Lower leg skin (tissue), 4 donors: ENCODE measurements around the gene MTA1. TPM values are rescaled to one million over a fixed set of nuclear protein-coding genes. Genes with fewer than 3 reads are reported as not detected.

Experiments used
- DNase-seq, 2 donors: peaks; one replicate each; pipeline ENCODE4 v3.0.0-alpha.2; 2019; ENCODE audit warnings: low spot score in 2 of 2
- H3K4me3 ChIP-seq: fragments of 200-600 bp; sonication (generic); 2 replicates; pipeline ENCODE4 v1.5.1; 2017; ENCODE audit warnings: mild to moderate bottlenecking, low read depth; ENCODE audit not compliant: poor library complexity, severe bottlenecking
- CTCF ChIP-seq, 3 donors: fragments of 450-650 bp; IDR thresholded peaks; one replicate each; pipeline ENCODE4 v1.5.1; 2016; ENCODE audit warnings: antibody characterized with exemption in 3 of 3, mild to moderate bottlenecking in 3 of 3, moderate library complexity in 2 of 3
- POLR2A ChIP-seq, 2 donors: fragments of 450-650 bp; IDR thresholded peaks; one replicate each; pipeline ENCODE4 v1.6.1; 2016 to 2017; ENCODE audit warnings: antibody characterized with exemption in 2 of 2, mild to moderate bottlenecking in 1 of 2, moderate library complexity in 1 of 2
- WGBS, 2 donors: methylation state at CpG; one replicate each; pipeline ENCODE4 v1.1.5; 2018; 5-methylcytosine and 5-hydroxymethylcytosine counted together
- intact Hi-C: fragments of 100-400 bp; cut with DNase I; formaldehyde crosslinking; loops from one replicate; pipeline ENCODE4 v1.15.0; 2023; ENCODE audit warnings: low total_unique reads
- total RNA-seq, 4 donors: library from RNA; depleted of rRNA; stranded (reverse); fragments of >200 nt; gene quantifications; one replicate each; pipeline ENCODE4 v1.1.0, GENCODE V29; 2016

Gene MTA1
- total RNA-seq, 4 donors from 2014 or later = 39.3 to 56.7 (median 46.4) TPM

GRCh38 chr14:105460616-105461015 lies 41.0 kb downstream of the MTA1 start:
- no peak overlapping the region for H3K4me3 ChIP-seq
- DNase-seq = no peak
- no peak for TF ChIP-seq POLR2A (IDR thresholded peaks at IDR 0.05)
- TF ChIP-seq CTCF (IDR thresholded peaks at IDR 0.05) = no peak
- intact Hi-C loops = no loop called here
- WGBS, 2 donors = 92 to 95% methylated on average over 14 to 17 of the region's 17 CpGs

GRCh38 chr14:105461903-105462302 lies 42.3 kb downstream of the MTA1 start:
- 93 to 95% methylated on average over 12 to 18 of the region's 18 CpGs for WGBS, 2 donors
- intact Hi-C loops = no loop called here
- no peak for TF ChIP-seq POLR2A (IDR thresholded peaks at IDR 0.05)
- TF ChIP-seq CTCF (IDR thresholded peaks at IDR 0.05) = no peak
- DNase-seq = no peak
- H3K4me3 ChIP-seq = no peak overlapping the region

- TF ChIP-seq CTCF (IDR thresholded peaks at IDR 0.05) (no peak), POLR2A (IDR thresholded peaks at IDR 0.05) (no peak)
- intact Hi-C loops = no loop called here
- WGBS, 2 donors = 92 to 93% methylated on average over 33 of the region's 33 CpGs
Measured at GRCh38 chr14:105464501-105464900, 44.9 kb downstream of the MTA1 start.

GRCh38 chr14:105465209-105466031 lies 45.8 kb downstream of the MTA1 start:
- no peak for DNase-seq
- TF ChIP-seq CTCF (IDR thresholded peaks at IDR 0.05) (no peak), POLR2A (IDR thresholded peaks at IDR 0.05) (no peak)
- no peak overlapping the region for H3K4me3 ChIP-seq
- 75 to 81% methylated on average over 15 to 16 of the region's 20 CpGs for WGBS, 2 donors
- intact Hi-C loops = no loop called here

More at GRCh38 chr14:105464501-105464900, 44.9 kb downstream of the MTA1 start:
- no peak for DNase-seq
- H3K4me3 ChIP-seq = no peak overlapping the region

- intact Hi-C loops = no loop called here
- 84 to 89% methylated on average over 50 to 53 of the region's 53 CpGs for WGBS, 2 donors
- no peak for DNase-seq
- no peak overlapping the region for H3K4me3 ChIP-seq
- no peak for TF ChIP-seq CTCF (IDR thresholded peaks at IDR 0.05)
- no peak for TF ChIP-seq POLR2A (IDR thresholded peaks at IDR 0.05)
Measured at GRCh38 chr14:105466531-105467248, 47.1 kb downstream of the MTA1 start.
